Keratinocyte (primary cell): ENCODE results near the gene PTPRD. TPM values are rescaled to one million over a fixed set of nuclear protein-coding genes. Genes with fewer than 3 reads are reported as not detected.

ENCODE experiments used
- DNase-seq: peaks from one replicate; pipeline ENCODE4 v3.0.0-alpha.2; 2011; ENCODE audit warnings: low read depth, missing footprints, low spot score
- FAIRE-seq: peaks from 2 replicates; lab custom pipeline; 2011; peaks lifted over from hg19 to GRCh38; lab: Jason Lieb, UNC
- H2AFZ ChIP-seq: 2 replicates; pipeline ENCODE4 v1.6.0; 2012; ENCODE audit warnings: low read length, control low read depth, inconsistent platforms; ENCODE audit not compliant: control insufficient read depth
- H3K27ac ChIP-seq: 2 replicates; pipeline ENCODE4 v1.5.1; 2011; ENCODE audit warnings: low read length; ENCODE audit not compliant: control insufficient read depth, insufficient read depth
- H3K27me3 ChIP-seq: 3 replicates; pipeline ENCODE4 v1.6.0; 2011; ENCODE audit warnings: low read length; ENCODE audit not compliant: control insufficient read depth, insufficient read depth; ENCODE audit errors: extremely low read depth
- H3K36me3 ChIP-seq, 2 experiments: 2 replicates in 1 of 2; 3 replicates in 1 of 2; pipeline ENCODE4 v1.5.1; 2011; ENCODE audit warnings: low read length in 2 of 2, mild to moderate bottlenecking in 1 of 2; ENCODE audit not compliant: control insufficient read depth in 2 of 2, insufficient read depth in 2 of 2; ENCODE audit errors: extremely low read depth in 1 of 2
- H3K4me1 ChIP-seq: 3 replicates; pipeline ENCODE4 v1.5.1; 2011; ENCODE audit warnings: low read length; ENCODE audit not compliant: control insufficient read depth, insufficient read depth; ENCODE audit errors: extremely low read depth
- H3K4me2 ChIP-seq: 3 replicates; pipeline ENCODE4 v1.6.0; 2011; ENCODE audit warnings: low read depth, low read length; ENCODE audit not compliant: control insufficient read depth, insufficient read depth; ENCODE audit errors: extremely low read depth
- H3K4me3 ChIP-seq, 3 experiments: fragments of 200-600 bp in 1 of 3; sonication (generic) in 1 of 3; 2 replicates in 2 of 3; 3 replicates in 1 of 3; pipeline ENCODE4 v1.5.1; 2011 to 2016; ENCODE audit warnings: low read length in 3 of 3, mild to moderate bottlenecking in 3 of 3, control low read depth in 2 of 3, inconsistent platforms in 1 of 3, low read depth in 1 of 3, mixed read lengths in 1 of 3, mixed run types in 1 of 3, moderate library complexity in 1 of 3; ENCODE audit not compliant: control insufficient read depth in 2 of 3, insufficient read depth in 2 of 3; ENCODE audit errors: extremely low read depth in 1 of 3
- H3K79me2 ChIP-seq: 2 replicates; pipeline ENCODE4 v1.6.0; 2012; ENCODE audit warnings: low read length; ENCODE audit not compliant: control insufficient read depth, insufficient read depth
- H3K9ac ChIP-seq: 3 replicates; pipeline ENCODE4 v1.6.0; 2011; ENCODE audit warnings: low read length; ENCODE audit not compliant: control insufficient read depth, insufficient read depth; ENCODE audit errors: extremely low read depth
- H3K9me1 ChIP-seq: 3 replicates; pipeline ENCODE4 v1.6.0; 2011; ENCODE audit warnings: low read length; ENCODE audit not compliant: control insufficient read depth, insufficient read depth; ENCODE audit errors: extremely low read depth
- H3K9me3 ChIP-seq: 2 replicates; pipeline ENCODE4 v1.5.1; 2012; ENCODE audit warnings: low read depth, low read length; ENCODE audit not compliant: control insufficient read depth
- H4K20me1 ChIP-seq: 3 replicates; pipeline ENCODE4 v1.6.0; 2011; ENCODE audit warnings: low read length; ENCODE audit not compliant: control insufficient read depth, insufficient read depth; ENCODE audit errors: extremely low read depth
- CTCF ChIP-seq, 3 experiments: IDR thresholded peaks in 1 of 3; conservative IDR thresholded peaks in 1 of 3; optimal IDR thresholded peaks in 1 of 3; 2 replicates in 2 of 3; 3 replicates in 1 of 3; pipeline versions ENCODE3 to v1.5.1; 2011; ENCODE audit warnings: low read length in 3 of 3, mild to moderate bottlenecking in 3 of 3, moderate library complexity in 2 of 3, control low read depth in 1 of 3, inconsistent platforms in 1 of 3; ENCODE audit not compliant: insufficient read depth in 2 of 3; ENCODE audit errors: extremely low read depth in 1 of 3
- EZH2 ChIP-seq: IDR thresholded peaks from one replicate; pipeline ENCODE4 v1.6.1; 2012; ENCODE audit warnings: inconsistent platforms, mild to moderate bottlenecking, low read length, moderate library complexity
- dilution Hi-C: fragments of 300-500 bp; cut with MboI; formaldehyde crosslinking; loops from one replicate; pipeline ENCODE4 v1.7.0; 2020; ENCODE audit warnings: low sequenced_read_pairs; ENCODE audit not compliant: extremely low pct_ligation_motif_present
- polyA plus RNA-seq, 5 experiments: library from polyadenylated mRNA; depleted of rRNA in 3 of 5; stranded (reverse) in 3 of 5; stranded (forward) in 1 of 5; unstranded in 1 of 5; fragments of >200 nt; gene quantifications; 1 replicate in 1 of 5; 2 replicates in 3 of 5; 3 replicates in 1 of 5; pipeline versions ENCODE4 v1.2.1 to v1.2.3, GENCODE V29; 2011 to 2012; ENCODE audit warnings: missing spikeins in 2 of 5, low read depth in 1 of 5, low replicate concordance in 1 of 5

The PTPRD gene
- polyA plus RNA-seq, 1 donor (not counting 4 experiments of a cell fraction or from before 2014, with no cell fraction given), result 0.10 TPM

- H3K27me3 ChIP-seq, result no peaks in the 10 kb centered on the region
- no peak for DNase-seq
- dilution Hi-C loops, result no loop called here
- no peak overlapping the region for H3K9ac ChIP-seq
- H3K4me3 ChIP-seq, result no peak overlapping the region
- H3K9me1 ChIP-seq, result no peaks in the 10 kb centered on the region
- no peak overlapping the region for H3K4me2 ChIP-seq
- H3K4me1 ChIP-seq, result no peaks in the 10 kb centered on the region
- no peaks in the 10 kb centered on the region for H3K36me3 ChIP-seq
- peaks cover 2% of the 10 kb centered on the region for H3K9me3 ChIP-seq
- no peak overlapping the region for H2AFZ ChIP-seq
- H3K79me2 ChIP-seq, result no peaks in the 10 kb centered on the region
- FAIRE-seq, result no peak
- TF ChIP-seq EZH2, result no peak
- TF ChIP-seq CTCF (optimal IDR thresholded peaks at IDR 0.05 in 1 of 3, IDR thresholded peaks at IDR 0.05 in 1 of 3, conservative IDR thresholded peaks at IDR 0.05 in 1 of 3; ENCODE audit: extremely low read depth in 1 of 3, insufficient read depth in 2 of 3, low read length in 3 of 3), result no peak
- no peak overlapping the region for H3K27ac ChIP-seq
- H4K20me1 ChIP-seq, result no peaks in the 10 kb centered on the region
Measured at GRCh38 chr9:9108641-9109040, 1504.2 kb downstream of the PTPRD start.

- dilution Hi-C loops, result no loop called here
- DNase-seq, result no peak
- H3K9me3 ChIP-seq, result peaks cover 2% of the 10 kb centered on the region
- no peak overlapping the region for H3K9ac ChIP-seq
- no peak overlapping the region for H3K4me2 ChIP-seq
- H3K27me3 ChIP-seq, result no peaks in the 10 kb centered on the region
- no peak overlapping the region for H2AFZ ChIP-seq
- H3K4me1 ChIP-seq, result no peaks in the 10 kb centered on the region
- no peaks in the 10 kb centered on the region for H3K9me1 ChIP-seq
- FAIRE-seq, result no peak
- no peak overlapping the region for H3K4me3 ChIP-seq
- H4K20me1 ChIP-seq, result no peaks in the 10 kb centered on the region
- H3K27ac ChIP-seq, result no peak overlapping the region
- H3K79me2 ChIP-seq, result no peaks in the 10 kb centered on the region
- TF ChIP-seq EZH2, result no peak
- TF ChIP-seq CTCF (optimal IDR thresholded peaks at IDR 0.05 in 1 of 3, IDR thresholded peaks at IDR 0.05 in 1 of 3, conservative IDR thresholded peaks at IDR 0.05 in 1 of 3; ENCODE audit: extremely low read depth in 1 of 3, insufficient read depth in 2 of 3, low read length in 3 of 3), result no peak
- no peaks in the 10 kb centered on the region for H3K36me3 ChIP-seq
Measured at GRCh38 chr9:9102295-9102694, 1510.5 kb downstream of the PTPRD start.
